ENCODE results near the gene ZCCHC14. TPM values are rescaled to one million over a fixed set of nuclear protein-coding genes. Genes with fewer than 3 reads are reported as not detected.

ZCCHC14 gene
- polyA plus RNA-seq, 1 experiment = 2.7 TPM

GRCh38 chr16:87442581-87442966 is 50.2 kb downstream of the ZCCHC14 start:
- CTCF ChIA-PET = interaction anchor here (0.8 kb wide), 1 partner anchor 128 kb away, joined by 3 read pairs; no protein-coding TSS in a partner anchor
- DNase-seq (ENCODE audit: low read depth) = no peak
- POLR2A ChIA-PET = no interaction called here
- Histone ChIP-seq H3K4me3 (ENCODE audit: low read depth, low read length) (no peak overlapping the region), H3K36me3 (ENCODE audit: control insufficient read depth, insufficient read depth, low read length) (peaks cover 1% of the 10 kb centered on the region; the same call in 1 of the 2 replicates), H3K27me3 (ENCODE audit: control insufficient read depth, insufficient read depth, low read length) (no peaks in the 10 kb centered on the region)
- no peak for TF ChIP-seq CTCF (IDR thresholded peaks at IDR 0.05; ENCODE audit: insufficient read depth, low read depth, low read length)

- POLR2A ChIA-PET = no interaction called here
- CTCF ChIA-PET = interaction anchor here (0.8 kb wide), 1 partner anchor 129 kb away, joined by 3 read pairs; no protein-coding TSS in a partner anchor
- peaks cover 1% of the 10 kb centered on the region; the same call in 1 of the 2 replicates for H3K36me3 ChIP-seq (ENCODE audit: control insufficient read depth, insufficient read depth, low read length)
- no peaks in the 10 kb centered on the region for H3K27me3 ChIP-seq (ENCODE audit: control insufficient read depth, insufficient read depth, low read length)
- TF ChIP-seq CTCF (IDR thresholded peaks at IDR 0.05; ENCODE audit: insufficient read depth, low read depth, low read length) = no peak
- no peak overlapping the region for H3K4me3 ChIP-seq (ENCODE audit: low read depth, low read length)
- DNase-seq (ENCODE audit: low read depth) = no peak
These were observed 50.8 kb downstream of the ZCCHC14 start for GRCh38 chr16:87441886-87442580.

DNA sequence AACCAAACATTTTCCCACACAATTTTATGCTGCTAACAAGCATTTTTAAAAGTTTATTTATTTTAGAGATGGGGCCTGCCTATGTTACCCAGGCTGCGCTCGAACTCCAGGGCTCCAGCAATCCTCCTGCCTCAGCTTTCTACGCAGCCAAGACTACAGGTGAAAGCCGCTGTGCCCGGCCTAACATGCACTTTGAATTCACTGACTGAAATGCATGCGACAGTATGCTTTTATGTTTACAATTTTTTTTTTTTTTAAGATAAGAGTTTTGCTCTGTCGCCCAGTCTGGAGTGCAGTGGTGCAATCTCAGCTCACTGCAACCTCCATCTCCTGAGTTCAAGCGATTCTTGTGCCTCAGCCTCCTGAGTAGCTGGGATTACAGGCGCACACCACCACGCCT is 52.9 kb downstream of the ZCCHC14 start:
- CTCF ChIA-PET = interaction anchor here (0.6 kb wide), 1 partner anchor 111 kb away, joined by 3 read pairs; no protein-coding TSS in a partner anchor
- Histone ChIP-seq H3K27me3 (ENCODE audit: control insufficient read depth, insufficient read depth, low read length) (no peaks in the 10 kb centered on the region), H3K4me3 (ENCODE audit: low read depth, low read length) (no peak overlapping the region), H3K36me3 (ENCODE audit: control insufficient read depth, insufficient read depth, low read length) (peaks cover 1% of the 10 kb centered on the region; the same call in 1 of the 2 replicates)
- no peak for DNase-seq (ENCODE audit: low read depth)
- no peak for TF ChIP-seq CTCF (IDR thresholded peaks at IDR 0.05; ENCODE audit: insufficient read depth, low read depth, low read length)
- POLR2A ChIA-PET = no interaction called here

DNA sequence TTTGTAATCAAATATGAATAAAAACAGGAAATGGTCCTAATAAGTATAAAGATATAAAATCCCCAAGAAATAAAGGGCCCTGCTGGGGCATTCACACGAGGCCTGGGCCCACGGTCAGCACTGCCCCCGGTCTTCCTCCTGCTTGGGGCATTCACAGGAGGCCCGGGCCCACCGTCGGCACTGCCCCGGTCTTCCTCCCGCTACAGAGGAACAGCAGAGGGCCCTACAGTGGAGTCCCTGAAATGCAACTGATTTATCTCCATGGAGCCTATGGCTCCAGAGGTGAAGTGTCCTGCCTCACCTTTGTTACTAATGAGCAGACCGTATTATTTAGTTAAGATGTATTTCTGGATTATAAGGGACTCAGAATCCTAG is 54.2 kb downstream of the ZCCHC14 start:
- DNase-seq (ENCODE audit: low read depth) = no peak
- H3K4me3 ChIP-seq (ENCODE audit: low read depth, low read length) = no peak overlapping the region
- H3K27me3 ChIP-seq (ENCODE audit: control insufficient read depth, insufficient read depth, low read length) = no peaks in the 10 kb centered on the region
- CTCF ChIA-PET = no interaction called here
- no peak for TF ChIP-seq CTCF (IDR thresholded peaks at IDR 0.05; ENCODE audit: insufficient read depth, low read depth, low read length)
- no peaks in the 10 kb centered on the region; the same call in 1 of the 2 replicates for H3K36me3 ChIP-seq (ENCODE audit: control insufficient read depth, insufficient read depth, low read length)
- POLR2A ChIA-PET = no interaction called here

- Histone ChIP-seq H3K27me3 (ENCODE audit: control insufficient read depth, insufficient read depth, low read length) (no peaks in the 10 kb centered on the region), H3K36me3 (ENCODE audit: control insufficient read depth, insufficient read depth, low read length) (no peaks in the 10 kb centered on the region; the same call in 1 of the 2 replicates), H3K4me3 (ENCODE audit: low read depth, low read length) (no peak overlapping the region)
- TF ChIP-seq CTCF (IDR thresholded peaks at IDR 0.05; ENCODE audit: insufficient read depth, low read depth, low read length) = no peak
- ChIA-PET POLR2A (no interaction called here), CTCF (no interaction called here)
- no peak for DNase-seq (ENCODE audit: low read depth)
These were observed 54.8 kb downstream of the ZCCHC14 start for GRCh38 chr16:87437911-87438610.

Data from BJ (cell line).